ENCODE data around the gene ZCCHC18. TPM values are rescaled to one million over a fixed set of nuclear protein-coding genes. Genes with fewer than 3 reads are reported as not detected.
A peak's percentile ranks its signal among the peaks of the same experiment; 100 is the strongest.
"Not testable (repeated sequence)": the region's sequence is repeated elsewhere in the genome, so short reads cannot be mapped to it uniquely, and the experiment has no call there.

The ZCCHC18 gene
- polyA plus RNA-seq (2013, experiment 1 of 2; ENCODE audit: insufficient read length), result 1.5 TPM
- 1.5 TPM for polyA plus RNA-seq (2013, experiment 2 of 2; ENCODE audit: insufficient read length)

- peak; percentile 60 for DNase-seq
These were observed at the start of gene ZCCHC18 for GRCh38 chrX:104112326-104112951. Gene ZCCHC18 (plus strand): TSS chrX:104112523. CDS start chrX:104114112, 1,589 bp downstream.

DNA sequence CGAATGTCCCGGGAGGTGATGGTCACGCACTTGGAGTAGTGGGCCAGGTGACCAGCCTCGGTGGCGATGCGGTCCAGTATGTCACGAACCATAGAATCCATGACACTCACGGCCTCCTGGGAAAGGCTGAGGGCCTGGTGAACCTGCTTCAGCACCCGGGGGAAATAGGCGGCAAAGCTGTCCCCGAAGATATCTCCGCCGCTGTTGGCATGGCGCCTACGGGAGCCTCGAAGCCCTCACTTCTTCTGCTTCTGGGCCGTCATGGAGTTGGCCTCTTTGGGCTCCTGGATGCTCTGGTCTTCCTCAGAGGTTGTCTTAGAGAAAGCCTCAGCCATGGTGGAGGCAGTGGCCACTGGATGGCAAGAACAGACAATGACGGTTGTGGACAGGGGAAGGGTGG is 49.7 kb upstream of the ZCCHC18 start:
- DNase-seq, result not testable (repeated sequence)

GRCh38 chrX:104075778-104076445 is 36.4 kb upstream of the ZCCHC18 start, which contains the start of gene TMSB15C:
Gene TMSB15C (minus strand): TSS chrX:104076236.
- not testable (repeated sequence) for DNase-seq

DNA sequence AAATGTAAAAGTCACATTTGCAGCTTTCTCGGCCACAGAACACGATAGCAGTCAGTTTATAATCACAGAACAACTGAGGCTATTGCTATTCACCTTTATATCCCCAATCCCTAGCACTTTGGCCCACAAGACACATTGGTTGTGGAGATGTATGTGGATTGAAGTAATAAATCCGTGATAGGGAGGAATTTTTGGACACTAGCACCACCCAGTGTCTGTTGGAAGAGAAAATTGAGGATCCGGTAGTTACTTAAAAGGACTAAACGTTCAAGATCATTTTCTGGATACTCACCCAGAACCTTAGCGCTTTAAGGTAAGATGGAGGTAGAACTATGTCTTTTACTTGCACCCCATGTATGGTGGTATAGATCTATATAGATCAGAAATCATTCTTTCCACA is 34.5 kb upstream of the ZCCHC18 start:
- not testable (repeated sequence) for DNase-seq

DNA sequence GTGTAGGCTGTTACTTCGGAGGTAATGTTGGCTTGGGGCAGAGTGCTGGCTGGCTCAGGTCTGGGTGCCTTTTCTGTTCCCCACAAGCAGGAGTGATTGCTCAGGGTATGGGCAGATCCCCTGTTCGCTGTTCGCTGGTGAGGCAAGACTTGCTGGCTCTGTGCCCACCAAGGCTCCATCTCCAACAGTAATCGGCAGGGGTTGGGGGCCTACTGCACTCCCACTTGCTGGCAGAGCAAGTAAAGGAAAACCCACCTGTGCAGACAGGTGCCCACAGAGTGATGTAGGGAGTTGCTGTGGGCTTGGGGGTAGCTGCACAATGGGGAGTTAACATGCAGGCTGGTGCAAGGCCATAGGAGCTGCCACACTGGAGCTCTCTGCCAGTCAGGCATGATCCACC is 28.3 kb upstream of the ZCCHC18 start:
- no peak for DNase-seq

- no peak for DNase-seq
These were observed 27.6 kb upstream of the ZCCHC18 start for GRCh38 chrX:104084534-104085277.

DNA sequence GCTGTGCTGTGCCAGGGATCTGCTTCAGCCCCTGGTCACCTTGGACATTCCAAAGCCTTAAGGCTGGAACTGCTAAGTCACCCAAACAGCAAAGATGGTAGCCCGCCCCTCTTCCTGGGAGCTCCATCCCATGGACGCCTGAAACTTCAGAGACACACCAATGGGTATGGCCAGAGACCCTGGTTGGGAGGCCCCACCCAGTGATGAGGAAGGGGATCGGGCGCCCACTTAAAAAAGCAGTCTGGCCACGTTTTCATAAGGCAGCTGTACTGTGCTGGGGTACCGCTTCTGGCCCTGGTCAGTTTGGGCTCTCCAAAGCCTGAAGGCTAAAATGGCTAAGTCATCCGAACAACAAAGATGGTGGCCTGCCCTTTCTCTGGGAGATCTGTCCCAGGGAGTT is 26.8 kb upstream of the ZCCHC18 start:
- no peak for DNase-seq

DNA sequence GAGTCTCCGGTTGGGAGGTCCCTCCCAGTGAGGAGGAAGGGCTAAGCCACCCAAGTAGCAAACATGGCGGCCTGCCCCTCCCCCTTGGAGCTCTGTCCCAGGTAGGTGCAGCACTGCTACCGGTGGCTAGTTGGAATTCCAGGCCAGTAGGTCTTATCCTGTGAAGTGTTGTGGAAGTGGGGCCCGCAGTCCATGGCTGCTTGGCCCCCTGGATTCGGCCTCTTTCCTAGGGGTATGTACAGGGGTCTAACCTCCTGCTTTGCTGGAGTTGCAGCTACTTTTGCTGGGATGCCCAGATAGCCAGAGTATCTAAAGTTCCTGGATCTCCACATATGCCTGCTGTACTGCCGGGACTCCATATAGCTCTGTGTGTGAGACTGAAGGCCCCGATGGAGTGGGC is 26.4 kb upstream of the ZCCHC18 start:
- no peak for DNase-seq

DNA sequence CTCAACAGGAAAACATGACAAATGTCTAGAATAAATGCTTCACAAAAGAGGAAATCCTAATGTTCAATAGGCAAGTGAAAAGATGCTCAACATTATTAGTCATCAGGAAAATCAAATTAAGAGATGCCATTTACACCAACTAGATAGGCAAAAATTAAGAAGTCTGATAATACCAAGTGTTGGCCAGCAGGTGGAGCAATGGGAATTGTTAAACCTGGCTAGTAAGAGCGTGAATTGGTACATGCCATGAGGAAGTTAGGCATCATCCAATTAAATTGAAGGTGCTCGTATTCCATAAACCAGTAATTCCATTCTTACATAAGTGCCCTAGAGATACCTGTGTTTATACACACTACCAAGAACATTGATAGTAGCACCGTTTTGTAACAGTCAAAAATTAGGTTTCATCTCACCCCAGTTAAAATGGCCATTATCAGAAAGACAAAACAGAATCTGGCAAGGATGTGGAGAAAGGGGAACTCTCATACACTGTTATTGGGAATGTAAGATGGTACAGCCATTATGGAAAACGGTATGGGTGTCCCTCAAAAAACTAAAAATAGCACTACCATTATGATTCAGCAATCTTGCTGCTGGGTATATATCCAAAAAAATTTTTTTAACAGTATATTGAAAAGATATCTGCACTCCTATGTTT is 14.0 kb upstream of the ZCCHC18 start:
- peak; percentile 56 for DNase-seq

- DNase-seq, result no peak
These were observed 13.4 kb upstream of the ZCCHC18 start for GRCh38 chrX:104098919-104099318.

- DNase-seq, result no peak
These were observed 7.6 kb upstream of the ZCCHC18 start for GRCh38 chrX:104104676-104105075.

- no peak for DNase-seq
These were observed 6.7 kb upstream of the ZCCHC18 start for GRCh38 chrX:104105330-104106262.

- DNase-seq, result no peak
These were observed 3.4 kb upstream of the ZCCHC18 start for GRCh38 chrX:104108955-104109354.

GRCh38 chrX:104110491-104111240 is 1.7 kb upstream of the ZCCHC18 start:
- DNase-seq, result not testable (repeated sequence)

- DNase-seq, result peak; percentile 51
These were observed 1.1 kb downstream of the ZCCHC18 start for GRCh38 chrX:104113222-104113965.

GRCh38 chrX:104117759-104118158 is 5.4 kb downstream of the ZCCHC18 start:
- DNase-seq, result no peak

DNA sequence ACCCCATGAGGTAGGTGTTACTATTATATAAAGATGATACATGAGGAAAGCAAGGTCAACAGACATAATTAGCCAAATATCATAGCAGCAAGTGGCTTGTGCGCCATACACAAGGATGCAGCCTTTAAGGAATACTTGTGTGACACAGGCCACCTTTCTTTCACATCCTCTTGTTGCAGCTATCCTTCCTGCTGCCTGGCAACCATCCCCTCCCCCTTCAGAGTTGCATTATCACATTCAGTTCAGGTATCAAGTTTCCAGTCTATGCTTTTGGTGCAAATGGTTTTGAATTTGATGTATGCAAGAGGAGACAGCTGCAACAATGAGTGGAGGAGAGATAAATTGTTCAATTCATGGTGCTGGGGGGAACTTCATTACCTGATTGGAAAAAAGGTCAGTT is 6.4 kb downstream of the ZCCHC18 start:
- DNase-seq, result no peak

- no peak for DNase-seq
These were observed 10.5 kb downstream of the ZCCHC18 start for GRCh38 chrX:104122829-104123228.

GRCh38 chrX:104126856-104127255 is 14.5 kb downstream of the ZCCHC18 start:
- no peak for DNase-seq

GRCh38 chrX:104130808-104131207 is 18.5 kb downstream of the ZCCHC18 start:
- DNase-seq, result no peak

All from fibroblast of skin of abdomen (primary cell).